HepG2 (cell line): Measurements from ENCODE around the gene CDH1. TPM values are rescaled to one million over a fixed set of nuclear protein-coding genes. Genes with fewer than 3 reads are reported as not detected.

Experiments used
- ATAC-seq: fragments of 200-7000 bp; cut with Tn5 transposase; 3 replicates; pipeline ENCODE4 v1.9.1; 2020; ENCODE audit warnings: mild to moderate bottlenecking, moderate library complexity
- BruUV-seq: library from RNA; stranded (reverse); fragments of 400-500 nt; replicated peaks from 2 replicates; lab custom pipeline; 2021; lab: Mats Ljungman, UMichigan
- CTCF ChIA-PET: fragments of 300-600 bp; formaldehyde crosslinking; extraction: SDS; loops from one replicate; lab custom pipeline; 2021; ENCODE audit warnings: low total read pairs, inconsistent platforms, low intra/inter-chr PET ratio; lab: Yijun Ruan, JAX
- POLR2A ChIA-PET: fragments of 350-600 bp; sonication (Branson Sonifier 250); formaldehyde crosslinking; loops from one replicate; lab custom pipeline; 2020; ENCODE audit warnings: antibody characterized with exemption, inconsistent platforms; lab: Yijun Ruan, JAX
- DNase-seq: peaks from one replicate; pipeline ENCODE4 v3.0.0-alpha.2; 2015; ENCODE audit warnings: low spot score
- FAIRE-seq: peaks from 3 replicates; lab custom pipeline; 2011; peaks lifted over from hg19 to GRCh38; lab: Jason Lieb, UNC
- H2AFZ ChIP-seq: one replicate; pipeline ENCODE4 v1.6.1; 2011; ENCODE audit warnings: low read length, inconsistent platforms
- H3K27ac ChIP-seq: fragments of 300-600 bp; 3 replicates; pipeline ENCODE4 v1.8.0; 2011; ENCODE audit warnings: mixed run types, mild to moderate bottlenecking, mixed read lengths, low read length, inconsistent platforms; ENCODE audit not compliant: insufficient read depth; ENCODE audit errors: extremely low read length
- H3K27me3 ChIP-seq, 2 experiments: fragments of 200-600 bp in 1 of 2; 2 replicates in 1 of 2; 3 replicates in 1 of 2; pipeline versions ENCODE4 v1.6.0 to v1.8.0; 2011; ENCODE audit warnings: low read length in 2 of 2, mild to moderate bottlenecking in 2 of 2, moderate library complexity in 2 of 2, inconsistent platforms in 1 of 2; ENCODE audit not compliant: insufficient read depth in 2 of 2, control insufficient read depth in 1 of 2
- H3K36me3 ChIP-seq, 2 experiments: fragments of 200-600 bp in 1 of 2; replicated peaks in 1 of 2; 2 replicates in 1 of 2; 3 replicates in 1 of 2; pipeline versions ENCODE4 v1.5.1 to v1.8.0; 2011; ENCODE audit warnings: low read length in 2 of 2, inconsistent platforms in 1 of 2; ENCODE audit not compliant: insufficient read depth in 2 of 2, control insufficient read depth in 1 of 2
- H3K4me1 ChIP-seq: 2 replicates; pipeline ENCODE4 v1.5.1; 2012; ENCODE audit warnings: low read length, inconsistent platforms; ENCODE audit not compliant: insufficient read depth
- H3K4me2 ChIP-seq: 2 replicates; pipeline ENCODE4 v1.6.0; 2011; ENCODE audit warnings: low read depth, low read length, inconsistent platforms
- H3K4me3 ChIP-seq, 3 experiments: fragments of 200-600 bp in 1 of 3; sonication (generic), shearing (Covaris generic) in 1 of 3; replicated peaks in 1 of 3; 2 replicates each; pipeline ENCODE4 v1.5.1; 2011 to 2016; ENCODE audit warnings: low read length in 3 of 3, inconsistent platforms in 2 of 3, low read depth in 2 of 3, mild to moderate bottlenecking in 2 of 3, control low read depth in 1 of 3, mixed read lengths in 1 of 3; ENCODE audit not compliant: insufficient read depth in 1 of 3
- H3K79me2 ChIP-seq: one replicate; pipeline ENCODE4 v1.6.1; 2011; ENCODE audit warnings: low read length, inconsistent platforms; ENCODE audit not compliant: insufficient read depth
- H3K9ac ChIP-seq: 2 replicates; pipeline ENCODE4 v1.6.0; 2011; ENCODE audit warnings: mild to moderate bottlenecking, low read depth, low read length, inconsistent platforms; ENCODE audit not compliant: insufficient read depth
- H3K9me3 ChIP-seq: 2 replicates; pipeline ENCODE4 v1.5.1; 2012; ENCODE audit warnings: mild to moderate bottlenecking, low read length
- H4K20me1 ChIP-seq: 2 replicates; pipeline ENCODE4 v1.6.0; 2011; ENCODE audit warnings: inconsistent platforms, mild to moderate bottlenecking, low read length, moderate library complexity; ENCODE audit not compliant: insufficient read depth
- ADNP ChIP-seq: sonication (generic); formaldehyde crosslinking; IDR thresholded peaks from 2 replicates; pipeline ENCODE4 v1.4.0; 2020; ENCODE audit warnings: missing genetic modification reagents
- HMG20B ChIP-seq: conservative IDR thresholded peaks from 2 replicates; pipeline ENCODE4 v1.6.1; 2016; ENCODE audit warnings: missing genetic modification reagents, missing compliant biosample characterization
- HNF4A ChIP-seq: sonication (generic); formaldehyde crosslinking; IDR thresholded peaks from 2 replicates; pipeline ENCODE4 v1.4.0; 2020; ENCODE audit warnings: missing genetic modification reagents
- HNF4G ChIP-seq, 2 experiments: sonication (generic) in 1 of 2; formaldehyde crosslinking in 1 of 2; IDR thresholded peaks; 2 replicates each; pipeline versions ENCODE4 v1.4.0 to v1.6.1; 2011 to 2020; ENCODE audit warnings: borderline replicate concordance in 2 of 2, low read depth in 2 of 2, mild to moderate bottlenecking in 2 of 2, low read length in 1 of 2, missing genetic modification reagents in 1 of 2, moderate library complexity in 1 of 2
- HNRNPLL ChIP-seq: fragments of 200-400 bp; formaldehyde crosslinking; IDR thresholded peaks from 2 replicates; pipeline ENCODE4 v1.6.1; 2017; ENCODE audit warnings: mild to moderate bottlenecking, low read depth, low read length; ENCODE audit not compliant: poor library complexity, severe bottlenecking
- IRF2 ChIP-seq: IDR thresholded peaks from 2 replicates; pipeline ENCODE4 v1.6.1; 2018; ENCODE audit warnings: missing genetic modification reagents, missing compliant biosample characterization
- JUN ChIP-seq: sonication (generic); formaldehyde crosslinking; IDR thresholded peaks from 2 replicates; pipeline ENCODE4 v1.4.0; 2020; ENCODE audit warnings: mild to moderate bottlenecking, missing genetic modification reagents
- KDM1A ChIP-seq: IDR thresholded peaks from 2 replicates; pipeline ENCODE4 v1.6.1; 2016; ENCODE audit warnings: missing compliant biosample characterization
- LCORL ChIP-seq, 2 experiments: fragments of 450-650 bp in 1 of 2; sonication (generic) in 1 of 2; formaldehyde crosslinking in 1 of 2; IDR thresholded peaks; 2 replicates each; pipeline versions ENCODE4 v1.5.0 to v1.6.1; 2017 to 2020; ENCODE audit warnings: antibody characterized with exemption in 1 of 2, missing genetic modification reagents in 1 of 2
- MTA1 ChIP-seq: sonication (generic); formaldehyde crosslinking; IDR thresholded peaks from 2 replicates; pipeline ENCODE4 v1.4.0; 2020; ENCODE audit warnings: missing genetic modification reagents, mild to moderate bottlenecking, borderline replicate concordance
- TBX3 ChIP-seq: fragments of 450-650 bp; IDR thresholded peaks from 2 replicates; pipeline ENCODE4 v1.6.1; 2017; ENCODE audit warnings: antibody characterized with exemption, mild to moderate bottlenecking, inconsistent platforms, borderline replicate concordance
- YEATS2 ChIP-seq: sonication (generic); formaldehyde crosslinking; IDR thresholded peaks from 2 replicates; pipeline ENCODE4 v1.4.0; 2020; ENCODE audit warnings: missing genetic modification reagents, borderline replicate concordance
- ZFYVE20 ChIP-seq: sonication (generic); formaldehyde crosslinking; IDR thresholded peaks from 2 replicates; pipeline ENCODE4 v1.8.0; 2023; ENCODE audit warnings: low read depth, mild to moderate bottlenecking, moderate library complexity, missing genetic modification reagents, borderline replicate concordance
- ZNF556 ChIP-seq: sonication (generic); formaldehyde crosslinking; IDR thresholded peaks from 2 replicates; pipeline ENCODE4 v1.4.0; 2020; ENCODE audit warnings: mild to moderate bottlenecking, missing genetic modification reagents, borderline replicate concordance
- ZNF589 ChIP-seq: sonication (generic); formaldehyde crosslinking; conservative IDR thresholded peaks from 2 replicates; pipeline ENCODE4 v1.8.0; 2022; ENCODE audit warnings: mild to moderate bottlenecking, moderate library complexity, missing genetic modification reagents
- ZSCAN12 ChIP-seq: sonication (generic); formaldehyde crosslinking; IDR thresholded peaks from 2 replicates; pipeline ENCODE4 v1.9.0; 2021; ENCODE audit warnings: mild to moderate bottlenecking, missing genetic modification reagents
- WGBS: methylation state at CpG from one replicate; pipeline ENCODE4 v1.1.6; 2017; ENCODE audit warnings: low lambda C conversion rate; 5-methylcytosine and 5-hydroxymethylcytosine counted together
- in situ Hi-C: cut with HindIII; loops from 2 replicates; pipeline ENCODE4 v1.10.0; 2017; ENCODE audit warnings: low pct_unique_long_range_greater_than_20kb; ENCODE audit not compliant: extremely low pct_ligation_motif_present
- intact Hi-C: fragments of 100-400 bp; cut with micrococcal nuclease; formaldehyde crosslinking; loops from one replicate; pipeline ENCODE4 v1.10.0; 2022; ENCODE audit not compliant: unreplicated experiment
- polyA plus RNA-seq, 8 experiments: library from polyadenylated mRNA; depleted of rRNA in 3 of 8; stranded (reverse) in 7 of 8; unstranded in 1 of 8; fragments of >200 nt; fragmentation: Illumina TruSeq in 4 of 8; extraction: Trizol in 4 of 8; gene quantifications; 2 replicates each; pipeline versions ENCODE4 v1.2.1 to v1.2.3, GENCODE V29; 2011 to 2016; ENCODE audit warnings: low read depth in 4 of 8, missing spikeins in 1 of 8, mixed read lengths in 1 of 8; ENCODE audit not compliant: insufficient read depth in 1 of 8
- total RNA-seq, 5 experiments: library from RNA; depleted of rRNA; stranded (reverse); fragments of >200 nt; fragmentation: Illumina TruSeq; extraction: Trizol; gene quantifications; 2 replicates each; pipeline ENCODE4 v1.2.3, GENCODE V29; 2016; ENCODE audit warnings: low read depth in 1 of 5
- TF ChIP-seq, protein P1 (sequence below): sonication (generic); formaldehyde crosslinking; IDR thresholded peaks from 2 replicates; pipeline ENCODE4 v1.5.0; 2020; ENCODE audit warnings: missing genetic modification reagents, mild to moderate bottlenecking, borderline replicate concordance
- TF ChIP-seq, protein P2 (sequence below): sonication (generic); formaldehyde crosslinking; conservative IDR thresholded peaks from 2 replicates; pipeline ENCODE4 v1.4.0; 2020; ENCODE audit warnings: missing genetic modification reagents
- TF ChIP-seq, protein P3 (sequence below): IDR thresholded peaks from 2 replicates; pipeline ENCODE4 v1.6.1; 2016; ENCODE audit warnings: low read depth, control low read depth
- TF ChIP-seq, protein P4 (sequence below): sonication (generic); formaldehyde crosslinking; IDR thresholded peaks from 2 replicates; pipeline ENCODE4 v1.9.0; 2021; ENCODE audit warnings: missing genetic modification reagents, mild to moderate bottlenecking, borderline replicate concordance

The CDH1 gene
- total and polyA plus RNA-seq, 2 of the 13 experiments (the other 11 are each of a cell fraction or from before 2014, with no cell fraction given): 0.95 to 9.8 TPM

DNA sequence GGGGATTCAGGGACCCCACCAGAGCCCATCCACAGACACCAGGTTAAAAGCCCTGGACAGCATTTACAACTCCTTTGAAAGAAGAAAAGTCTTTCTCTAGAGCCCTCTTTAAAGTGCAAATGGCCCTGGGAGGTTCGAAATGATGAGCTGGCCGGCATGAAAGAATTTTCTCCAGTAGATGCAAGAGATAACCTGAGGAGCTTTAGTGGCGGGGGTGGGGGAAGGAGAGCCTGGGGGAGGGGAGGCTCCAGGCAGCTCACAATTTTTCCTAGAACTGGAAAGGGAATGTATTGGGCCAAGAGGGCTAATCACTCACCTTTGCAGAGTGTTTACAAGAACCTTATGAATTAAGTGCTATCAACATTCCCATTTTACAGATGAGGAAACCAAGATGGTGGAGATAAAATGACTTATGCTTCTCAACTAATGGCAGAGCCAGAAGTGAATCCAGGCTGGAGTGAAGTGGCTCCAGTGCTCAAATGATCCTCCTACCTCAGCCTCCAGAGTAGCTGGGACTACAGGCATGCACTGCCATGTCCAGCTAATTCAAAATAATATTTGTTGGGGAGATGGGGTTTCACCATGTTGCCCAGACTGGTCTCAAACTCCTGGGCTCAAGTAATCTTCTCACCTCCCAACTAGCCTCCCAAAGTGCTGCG lies 4.2 kb upstream of the CDH1 start:
- POLR2A ChIA-PET: interaction anchor here (0.6 to 1.5 kb wide), 5 partner anchors 11 to 60 kb away, joined by 3 to 4 read pairs (median 3); no protein-coding TSS in a partner anchor
- in situ Hi-C loops: no loop called here
- intact Hi-C loops: no loop called here
- CTCF ChIA-PET: no interaction called here
- Histone ChIP-seq H3K79me2 (no peaks in the 10 kb centered on the region), H3K4me3 (peak overlapping the region in 2 of 3 experiments; percentile 30 to 47; a peak in 4 of 6 replicates), H3K4me1 (peaks cover 61% of the 10 kb centered on the region), H3K9ac (peak overlapping the region; percentile 30; the same call in 1 of the 2 replicates), H3K27ac (peak overlapping the region; percentile 16), H3K9me3 (no peaks in the 10 kb centered on the region), H3K27me3 (peaks cover 0 to 18% of the 10 kb centered on the region in 2 experiments; a peak in 2 of 5 replicates), H2AFZ (no peak overlapping the region), H3K36me3 (no peaks in the 10 kb centered on the region), H3K4me2 (peak overlapping the region; percentile 61), H4K20me1 (no peaks in the 10 kb centered on the region)
- ATAC-seq (no peak; the same call in 2 of the 3 replicates), DNase-seq (no peak), FAIRE-seq (no peak)
- 12% methylated on average over 4 of the region's 4 CpGs for WGBS
- no TSS peak for BruUV-seq
- TF ChIP-seq, protein P1, sequence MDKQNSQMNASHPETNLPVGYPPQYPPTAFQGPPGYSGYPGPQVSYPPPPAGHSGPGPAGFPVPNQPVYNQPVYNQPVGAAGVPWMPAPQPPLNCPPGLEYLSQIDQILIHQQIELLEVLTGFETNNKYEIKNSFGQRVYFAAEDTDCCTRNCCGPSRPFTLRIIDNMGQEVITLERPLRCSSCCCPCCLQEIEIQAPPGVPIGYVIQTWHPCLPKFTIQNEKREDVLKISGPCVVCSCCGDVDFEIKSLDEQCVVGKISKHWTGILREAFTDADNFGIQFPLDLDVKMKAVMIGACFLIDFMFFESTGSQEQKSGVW: no peak
- TF ChIP-seq KDM1A (CRISPR knock-in tag) (peak; percentile 53; the same call in 1 of the 2 replicates), HNF4A (no peak), HNF4G (IDR thresholded peaks at IDR 0.05; ENCODE audit: borderline replicate concordance, low read depth, low read length) (no peak), HNF4G (CRISPR knock-in tag; IDR thresholded peaks at IDR 0.05; ENCODE audit: borderline replicate concordance, low read depth) (no peak), JUN (CRISPR knock-in tag) (no peak), HMG20B (CRISPR knock-in tag) (no peak), ZNF556 (CRISPR knock-in tag) (no peak), TBX3 (no peak), LCORL (IDR thresholded peaks at IDR 0.05) (no peak), LCORL (CRISPR knock-in tag; IDR thresholded peaks at IDR 0.05) (no peak), HNRNPLL (no peak), ZNF589 (CRISPR knock-in tag) (no peak), IRF2 (CRISPR knock-in tag) (no peak), ZSCAN12 (CRISPR knock-in tag) (no peak), YEATS2 (CRISPR knock-in tag) (no peak), ADNP (CRISPR knock-in tag) (no peak), ZFYVE20 (no peak), MTA1 (CRISPR knock-in tag) (no peak)
- TF ChIP-seq, protein P2, sequence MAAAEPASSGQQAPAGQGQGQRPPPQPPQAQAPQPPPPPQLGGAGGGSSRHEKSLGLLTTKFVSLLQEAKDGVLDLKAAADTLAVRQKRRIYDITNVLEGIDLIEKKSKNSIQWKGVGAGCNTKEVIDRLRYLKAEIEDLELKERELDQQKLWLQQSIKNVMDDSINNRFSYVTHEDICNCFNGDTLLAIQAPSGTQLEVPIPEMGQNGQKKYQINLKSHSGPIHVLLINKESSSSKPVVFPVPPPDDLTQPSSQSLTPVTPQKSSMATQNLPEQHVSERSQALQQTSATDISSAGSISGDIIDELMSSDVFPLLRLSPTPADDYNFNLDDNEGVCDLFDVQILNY (CRISPR knock-in tag): no peak
- TF ChIP-seq, protein P3, sequence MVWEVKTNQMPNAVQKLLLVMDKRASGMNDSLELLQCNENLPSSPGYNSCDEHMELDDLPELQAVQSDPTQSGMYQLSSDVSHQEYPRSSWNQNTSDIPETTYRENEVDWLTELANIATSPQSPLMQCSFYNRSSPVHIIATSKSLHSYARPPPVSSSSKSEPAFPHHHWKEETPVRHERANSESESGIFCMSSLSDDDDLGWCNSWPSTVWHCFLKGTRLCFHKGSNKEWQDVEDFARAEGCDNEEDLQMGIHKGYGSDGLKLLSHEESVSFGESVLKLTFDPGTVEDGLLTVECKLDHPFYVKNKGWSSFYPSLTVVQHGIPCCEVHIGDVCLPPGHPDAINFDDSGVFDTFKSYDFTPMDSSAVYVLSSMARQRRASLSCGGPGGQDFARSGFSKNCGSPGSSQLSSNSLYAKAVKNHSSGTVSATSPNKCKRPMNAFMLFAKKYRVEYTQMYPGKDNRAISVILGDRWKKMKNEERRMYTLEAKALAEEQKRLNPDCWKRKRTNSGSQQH (CRISPR knock-in tag): no peak
- TF ChIP-seq, protein P4, sequence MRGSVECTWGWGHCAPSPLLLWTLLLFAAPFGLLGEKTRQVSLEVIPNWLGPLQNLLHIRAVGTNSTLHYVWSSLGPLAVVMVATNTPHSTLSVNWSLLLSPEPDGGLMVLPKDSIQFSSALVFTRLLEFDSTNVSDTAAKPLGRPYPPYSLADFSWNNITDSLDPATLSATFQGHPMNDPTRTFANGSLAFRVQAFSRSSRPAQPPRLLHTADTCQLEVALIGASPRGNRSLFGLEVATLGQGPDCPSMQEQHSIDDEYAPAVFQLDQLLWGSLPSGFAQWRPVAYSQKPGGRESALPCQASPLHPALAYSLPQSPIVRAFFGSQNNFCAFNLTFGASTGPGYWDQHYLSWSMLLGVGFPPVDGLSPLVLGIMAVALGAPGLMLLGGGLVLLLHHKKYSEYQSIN (CRISPR knock-in tag): no peak
